ENCODE measurements around the gene CDC42EP4.

CDC42EP4 gene

GRCh38 chr17:73285603-73285908 lies 26.2 kb downstream of the CDC42EP4 start:
- TF ChIP-seq, protein P1, sequence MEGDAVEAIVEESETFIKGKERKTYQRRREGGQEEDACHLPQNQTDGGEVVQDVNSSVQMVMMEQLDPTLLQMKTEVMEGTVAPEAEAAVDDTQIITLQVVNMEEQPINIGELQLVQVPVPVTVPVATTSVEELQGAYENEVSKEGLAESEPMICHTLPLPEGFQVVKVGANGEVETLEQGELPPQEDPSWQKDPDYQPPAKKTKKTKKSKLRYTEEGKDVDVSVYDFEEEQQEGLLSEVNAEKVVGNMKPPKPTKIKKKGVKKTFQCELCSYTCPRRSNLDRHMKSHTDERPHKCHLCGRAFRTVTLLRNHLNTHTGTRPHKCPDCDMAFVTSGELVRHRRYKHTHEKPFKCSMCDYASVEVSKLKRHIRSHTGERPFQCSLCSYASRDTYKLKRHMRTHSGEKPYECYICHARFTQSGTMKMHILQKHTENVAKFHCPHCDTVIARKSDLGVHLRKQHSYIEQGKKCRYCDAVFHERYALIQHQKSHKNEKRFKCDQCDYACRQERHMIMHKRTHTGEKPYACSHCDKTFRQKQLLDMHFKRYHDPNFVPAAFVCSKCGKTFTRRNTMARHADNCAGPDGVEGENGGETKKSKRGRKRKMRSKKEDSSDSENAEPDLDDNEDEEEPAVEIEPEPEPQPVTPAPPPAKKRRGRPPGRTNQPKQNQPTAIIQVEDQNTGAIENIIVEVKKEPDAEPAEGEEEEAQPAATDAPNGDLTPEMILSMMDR (IDR thresholded peaks at IDR 0.05; ENCODE audit: insufficient read depth, low read length, poor library complexity, severe bottlenecking), result no peak
- Histone ChIP-seq H3K27me3 (replicated peaks; ENCODE audit: control insufficient read depth, insufficient read depth, low read length) (no peaks in the 10 kb centered on the region), H3K36me3 (ENCODE audit: control insufficient read depth, insufficient read depth, low read length) (peaks cover 2% of the 10 kb centered on the region), H3K4me3 (replicated peaks; ENCODE audit: low read depth, low read length) (no peak overlapping the region)
- no peak for DNase-seq (ENCODE audit: extremely low read depth, insufficient read length)

DNA sequence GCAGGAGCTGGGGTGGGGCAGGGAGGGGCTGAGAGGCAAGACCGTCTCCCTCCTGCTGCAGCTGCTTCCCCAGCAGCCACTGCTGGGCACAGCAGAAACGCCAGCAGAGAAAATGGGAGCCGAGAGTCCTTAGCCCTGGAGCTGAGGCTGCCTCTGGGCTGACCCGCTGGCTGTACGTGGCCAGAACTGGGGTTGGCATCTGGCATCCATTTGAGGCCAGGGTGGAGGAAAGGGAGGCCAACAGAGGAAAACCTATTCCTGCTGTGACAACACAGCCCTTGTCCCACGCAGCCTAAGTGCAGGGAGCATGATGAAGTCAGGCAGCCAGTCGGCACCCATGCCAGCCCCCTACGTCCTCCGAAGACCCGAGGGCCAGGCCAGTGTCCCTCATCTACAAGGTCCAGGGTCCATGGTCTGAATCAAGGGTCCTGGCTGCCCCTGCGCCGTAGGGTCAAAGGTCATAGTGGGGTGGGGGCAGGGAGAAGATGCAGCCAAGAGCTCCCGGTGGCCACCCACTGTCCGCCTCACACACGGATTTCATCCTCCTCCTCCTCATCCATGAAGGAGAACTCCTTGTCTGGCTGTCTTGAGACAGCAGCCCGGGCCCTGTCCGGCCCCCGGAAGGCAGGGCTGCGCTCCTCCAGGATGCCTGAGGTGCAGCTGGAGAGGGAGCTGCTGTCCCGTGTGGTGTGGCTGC lies 26.7 kb downstream of the CDC42EP4 start:
- peaks cover 2% of the 10 kb centered on the region for H3K36me3 ChIP-seq (ENCODE audit: control insufficient read depth, insufficient read depth, low read length)

DNA sequence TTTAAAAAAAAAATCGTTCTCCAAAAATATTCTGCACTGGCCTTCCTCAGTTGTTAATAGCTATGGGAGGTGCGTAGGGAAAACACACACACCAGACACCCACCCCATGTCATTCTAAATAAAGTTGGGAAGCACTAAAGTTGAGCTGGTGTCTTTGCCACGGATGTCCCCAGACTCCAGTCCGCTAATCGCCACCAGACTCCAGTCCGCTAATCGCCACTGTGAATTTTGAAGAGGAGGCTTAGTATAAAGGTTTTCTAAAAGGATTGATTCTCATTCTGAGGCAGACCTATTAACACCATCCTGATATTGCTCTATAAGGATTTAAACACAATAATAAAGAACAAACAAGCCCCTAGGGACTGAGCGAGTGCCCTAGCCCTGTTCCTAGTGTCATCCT lies 27.4 kb downstream of the CDC42EP4 start:
- no peaks in the 10 kb centered on the region for H3K27me3 ChIP-seq (replicated peaks; ENCODE audit: control insufficient read depth, insufficient read depth, low read length)
- H3K36me3 ChIP-seq (ENCODE audit: control insufficient read depth, insufficient read depth, low read length), result peaks cover 2% of the 10 kb centered on the region
- no peak overlapping the region for H3K4me3 ChIP-seq (replicated peaks; ENCODE audit: low read depth, low read length)
- TF ChIP-seq, protein P1 (IDR thresholded peaks at IDR 0.05; ENCODE audit: insufficient read depth, low read length, poor library complexity, severe bottlenecking), result no peak
- no peak for DNase-seq (ENCODE audit: extremely low read depth, insufficient read length)

More for the DNA sequence above, 26.7 kb downstream of the CDC42EP4 start:
- Histone ChIP-seq H3K27me3 (replicated peaks; ENCODE audit: control insufficient read depth, insufficient read depth, low read length) (no peaks in the 10 kb centered on the region), H3K4me3 (replicated peaks; ENCODE audit: low read depth, low read length) (no peak overlapping the region)
- DNase-seq (ENCODE audit: extremely low read depth, insufficient read length), result no peak
- TF ChIP-seq, protein P1 (IDR thresholded peaks at IDR 0.05; ENCODE audit: insufficient read depth, low read length, poor library complexity, severe bottlenecking), result no peak

GRCh38 chr17:73283841-73284282 lies 27.9 kb downstream of the CDC42EP4 start:
- peaks cover 2% of the 10 kb centered on the region for H3K36me3 ChIP-seq (ENCODE audit: control insufficient read depth, insufficient read depth, low read length)
- DNase-seq (ENCODE audit: extremely low read depth, insufficient read length), result no peak

DNA sequence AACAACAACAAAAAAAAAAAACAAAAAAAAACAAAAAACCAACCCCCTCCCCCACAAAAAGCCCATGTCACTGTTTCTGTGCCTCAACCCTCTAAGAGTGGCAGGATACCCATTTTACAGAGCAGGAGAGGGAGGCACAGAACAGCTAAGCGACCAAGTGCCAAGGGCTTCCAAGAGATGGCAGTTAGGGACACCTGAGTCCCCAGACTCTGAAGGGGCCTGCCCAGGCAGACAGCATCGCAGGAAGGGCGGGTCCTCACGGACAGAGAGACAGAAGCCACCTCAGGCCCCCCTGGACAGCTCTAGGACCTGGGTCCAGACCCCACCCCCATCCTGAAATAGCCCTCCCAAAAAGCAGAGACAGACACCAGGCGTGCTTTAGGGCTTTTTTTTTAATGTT lies 28.6 kb downstream of the CDC42EP4 start:
- no peak for DNase-seq (ENCODE audit: extremely low read depth, insufficient read length)
- TF ChIP-seq, protein P1 (IDR thresholded peaks at IDR 0.05; ENCODE audit: insufficient read depth, low read length, poor library complexity, severe bottlenecking), result no peak
- Histone ChIP-seq H3K27me3 (replicated peaks; ENCODE audit: control insufficient read depth, insufficient read depth, low read length) (no peaks in the 10 kb centered on the region), H3K4me3 (replicated peaks; ENCODE audit: low read depth, low read length) (no peak overlapping the region), H3K36me3 (ENCODE audit: control insufficient read depth, insufficient read depth, low read length) (peaks cover 2% of the 10 kb centered on the region)

More at GRCh38 chr17:73283841-73284282, 27.9 kb downstream of the CDC42EP4 start:
- H3K4me3 ChIP-seq (replicated peaks; ENCODE audit: low read depth, low read length), result no peak overlapping the region
- TF ChIP-seq, protein P1 (IDR thresholded peaks at IDR 0.05; ENCODE audit: insufficient read depth, low read length, poor library complexity, severe bottlenecking), result no peak
- no peaks in the 10 kb centered on the region for H3K27me3 ChIP-seq (replicated peaks; ENCODE audit: control insufficient read depth, insufficient read depth, low read length)

GRCh38 chr17:73282629-73283028 lies 29.2 kb downstream of the CDC42EP4 start:
- H3K36me3 ChIP-seq (ENCODE audit: control insufficient read depth, insufficient read depth, low read length), result peaks cover 2% of the 10 kb centered on the region
- TF ChIP-seq, protein P1 (IDR thresholded peaks at IDR 0.05; ENCODE audit: insufficient read depth, low read length, poor library complexity, severe bottlenecking), result no peak
- H3K27me3 ChIP-seq (replicated peaks; ENCODE audit: control insufficient read depth, insufficient read depth, low read length), result no peaks in the 10 kb centered on the region
- no peak for DNase-seq (ENCODE audit: extremely low read depth, insufficient read length)
- no peak overlapping the region for H3K4me3 ChIP-seq (replicated peaks; ENCODE audit: low read depth, low read length)

All from GM06990 (cell line).